ENCODE measurements around the gene USH2A. TPM values are rescaled to one million over a fixed set of nuclear protein-coding genes. Genes with fewer than 3 reads are reported as not detected.

USH2A gene
- polyA plus RNA-seq, 4 donors, result 0.04 to 0.32 (median 0.22) TPM

DNA sequence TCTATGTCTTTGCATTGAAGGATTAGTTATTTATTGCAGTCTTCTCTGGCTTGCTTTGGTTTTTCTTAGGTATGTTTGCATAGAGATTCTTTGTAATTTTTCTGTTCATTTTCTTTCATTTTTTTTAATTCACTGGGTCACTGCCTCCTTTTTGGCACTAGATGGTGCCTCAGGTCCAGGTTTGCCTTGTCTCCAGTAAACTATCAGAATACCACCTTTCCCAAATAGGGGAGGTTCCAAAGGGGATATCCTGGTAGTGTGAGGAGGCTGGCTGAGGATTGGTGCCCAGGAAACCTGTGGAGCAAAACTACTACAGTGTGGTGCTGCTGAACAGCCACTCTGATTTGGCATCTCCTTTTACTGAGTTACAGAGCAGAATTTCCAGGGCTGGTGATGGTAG lies 599.0 kb downstream of the USH2A start:
- DNase-seq (ENCODE audit: low read depth in 4 of 4, low spot score in 3 of 4), result no peak

DNA sequence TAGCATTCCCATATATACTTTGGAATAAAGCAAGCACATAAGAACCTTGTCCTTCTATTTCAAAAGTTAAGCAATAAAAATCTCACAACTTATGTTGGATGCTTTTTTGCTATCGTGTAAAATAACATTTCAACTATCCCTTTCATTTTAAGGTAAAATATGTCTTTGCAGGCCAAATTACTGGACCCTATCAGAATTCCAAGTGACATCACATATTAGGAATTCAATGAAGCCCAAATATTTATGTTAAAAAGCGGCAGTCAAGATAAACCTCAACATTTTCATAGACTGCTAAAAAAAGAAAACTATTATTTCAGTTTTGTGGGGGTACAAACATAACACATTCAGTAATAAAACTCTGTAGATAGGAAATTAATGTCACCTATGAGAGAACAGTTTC lies 604.1 kb downstream of the USH2A start:
- DNase-seq (ENCODE audit: low read depth in 4 of 4, low spot score in 3 of 4), result no peak

DNA sequence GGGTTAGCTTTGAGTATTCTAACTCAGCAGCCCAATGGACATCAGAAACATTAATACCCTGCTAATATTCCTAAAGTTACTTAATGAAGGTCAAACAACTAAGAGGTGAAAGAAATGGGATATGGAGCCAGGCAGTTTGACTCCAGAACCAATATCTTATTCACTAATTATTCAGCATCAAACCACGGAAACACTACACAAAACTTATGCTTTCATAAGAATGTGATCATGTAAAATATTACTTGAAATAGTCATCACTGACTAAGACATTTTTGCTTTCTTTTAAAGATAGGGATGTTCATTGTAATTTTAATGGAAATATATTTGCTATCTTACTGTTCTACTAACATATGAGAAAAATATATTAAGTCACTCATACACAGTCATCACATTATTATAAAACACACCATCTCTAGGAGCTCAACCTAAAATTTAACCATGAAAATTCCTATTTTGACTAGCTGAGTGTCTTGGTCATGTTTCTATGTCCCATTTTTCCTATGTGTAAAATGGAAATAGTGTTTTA lies 615.3 kb downstream of the USH2A start:
- DNase-seq (ENCODE audit: low read depth in 4 of 4, low spot score in 3 of 4), result no peak

DNA sequence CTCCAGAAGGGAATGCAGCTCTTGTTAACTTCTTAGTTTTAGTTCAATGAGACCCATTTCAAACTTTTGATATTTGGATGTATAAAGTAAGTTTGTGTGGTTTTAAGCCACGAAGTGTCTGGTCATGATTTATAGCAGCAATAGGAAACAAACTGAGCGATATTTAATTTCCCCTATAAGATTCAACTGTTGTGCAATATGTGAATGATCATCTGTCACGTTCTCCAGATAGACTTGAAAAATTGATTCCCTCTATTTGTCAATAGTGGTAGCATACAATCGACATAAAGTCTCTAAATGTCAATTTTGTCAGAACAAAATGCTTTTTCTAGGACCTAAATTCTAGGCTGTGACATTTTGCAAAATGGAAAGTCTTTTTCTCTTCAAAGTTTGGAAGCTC lies 616.0 kb downstream of the USH2A start:
- DNase-seq (ENCODE audit: low read depth in 4 of 4, low spot score in 3 of 4), result no peak

DNA sequence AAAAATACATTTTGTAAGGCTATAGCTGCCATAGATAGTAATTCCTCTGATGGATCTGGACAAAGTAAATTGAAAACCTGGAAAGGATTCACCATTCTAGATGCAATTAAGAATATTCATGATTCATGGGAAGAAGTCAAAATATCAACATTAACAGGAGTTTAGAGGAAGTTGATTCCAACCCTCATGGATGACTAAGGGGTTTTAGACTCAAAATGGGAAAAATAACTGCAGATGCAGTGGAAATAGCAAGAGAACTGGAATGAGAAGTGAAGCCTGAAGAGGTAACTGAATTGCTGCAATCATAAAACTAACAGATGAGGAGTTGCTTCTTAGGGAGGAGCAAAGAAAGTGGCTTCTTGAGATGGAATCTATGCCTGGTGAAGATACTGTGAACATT lies 625.4 kb downstream of the USH2A start:
- DNase-seq (ENCODE audit: low read depth in 4 of 4, low spot score in 3 of 4), result no peak

DNA sequence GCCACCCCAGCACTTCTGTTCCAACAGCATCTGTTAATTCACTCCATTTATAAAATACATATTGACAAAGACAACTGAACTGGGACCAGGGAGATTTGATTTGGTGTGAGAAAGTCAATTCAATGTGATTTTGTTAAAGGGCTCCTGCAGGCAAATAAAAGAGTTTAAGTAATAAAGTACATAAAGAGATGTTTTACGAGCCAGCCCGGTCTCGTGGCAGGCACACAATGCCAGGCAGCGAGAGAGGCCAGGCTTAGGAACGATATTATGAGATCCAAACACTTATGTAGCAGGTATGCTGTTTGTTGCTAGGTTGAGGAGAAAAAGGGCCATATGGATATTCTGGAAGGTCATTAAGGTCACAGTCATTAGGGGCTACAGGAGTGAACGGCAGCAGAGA lies 629.1 kb downstream of the USH2A start:
- no peak for DNase-seq (ENCODE audit: low read depth in 4 of 4, low spot score in 3 of 4)

DNA sequence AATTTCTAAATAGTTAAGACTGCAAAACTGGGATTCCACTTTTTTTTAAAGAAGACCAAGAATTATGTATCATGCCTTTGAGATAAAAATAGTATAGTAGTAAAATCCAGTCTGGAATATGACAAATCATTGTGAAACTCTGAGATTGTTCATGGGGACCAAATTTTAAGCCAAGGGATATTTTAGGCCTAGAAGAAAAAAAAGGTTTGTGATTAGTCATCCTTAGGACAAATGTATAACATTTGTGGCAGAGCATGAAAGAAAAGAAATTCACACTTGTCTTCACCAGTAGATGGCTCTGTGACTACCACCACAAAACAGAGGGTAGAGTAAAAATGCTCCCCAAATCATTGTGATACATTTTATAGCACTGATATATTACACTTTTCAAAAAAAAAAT lies 630.1 kb downstream of the USH2A start:
- no peak for DNase-seq (ENCODE audit: low read depth in 4 of 4, low spot score in 3 of 4)

DNA sequence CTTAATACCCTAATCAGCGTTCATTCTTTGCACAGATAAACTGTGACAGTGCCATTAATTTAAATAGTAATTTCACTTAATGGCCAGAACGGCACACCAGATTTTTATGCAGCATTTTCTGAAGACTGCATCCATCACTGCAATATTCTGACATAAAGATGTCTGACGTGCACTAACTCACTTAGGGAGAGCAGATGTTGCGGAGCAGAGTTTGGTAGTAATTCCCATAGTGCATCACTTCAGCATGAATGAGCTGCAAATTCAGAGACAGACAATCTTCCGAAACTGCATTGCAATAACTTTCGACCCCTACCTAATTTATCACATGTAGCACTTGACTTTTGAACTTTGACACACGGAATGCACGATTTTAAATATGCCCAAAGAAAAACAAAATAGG lies 630.8 kb downstream of the USH2A start:
- DNase-seq (ENCODE audit: low read depth in 4 of 4, low spot score in 3 of 4), result no peak

DNA sequence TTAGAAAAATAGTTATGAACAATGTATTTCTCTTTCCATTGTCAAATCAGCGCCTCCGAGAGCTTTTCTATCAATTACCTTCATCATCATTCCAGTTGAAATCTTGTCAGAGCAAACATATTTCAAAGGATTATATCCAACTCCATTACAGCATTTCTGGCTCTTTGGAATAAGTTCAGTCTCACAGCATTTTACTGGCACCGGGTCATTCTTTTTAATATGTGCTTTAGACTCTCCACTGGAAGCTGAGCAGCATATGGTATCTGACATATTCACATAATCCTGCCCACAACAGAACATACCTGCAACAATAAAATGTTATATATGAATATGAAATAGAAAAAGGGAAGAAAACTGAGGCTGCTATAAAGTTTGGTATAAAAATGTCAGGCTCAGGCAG lies 633.3 kb downstream of the USH2A start:
- DNase-seq (ENCODE audit: low read depth in 4 of 4, low spot score in 3 of 4), result no peak

DNA sequence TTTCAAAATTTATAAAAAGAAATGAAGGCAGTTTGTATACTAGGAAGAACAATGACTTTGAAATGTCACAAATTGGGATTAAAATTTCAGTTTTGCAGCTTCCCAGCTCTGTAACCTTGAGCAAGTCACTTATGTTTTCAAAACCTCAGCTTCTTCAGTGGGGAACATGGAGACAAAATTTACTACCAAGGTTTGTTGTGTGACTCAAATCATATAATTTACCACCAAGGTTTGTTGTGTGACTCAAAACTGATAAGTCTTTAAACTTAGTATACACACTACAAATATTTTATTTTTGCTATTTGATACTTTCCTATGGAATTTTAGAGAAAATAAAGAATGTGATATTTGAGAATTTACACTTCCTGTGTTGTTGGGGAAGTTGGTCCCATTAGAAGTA lies 636.3 kb downstream of the USH2A start:
- DNase-seq (ENCODE audit: low read depth in 4 of 4, low spot score in 3 of 4), result no peak

DNA sequence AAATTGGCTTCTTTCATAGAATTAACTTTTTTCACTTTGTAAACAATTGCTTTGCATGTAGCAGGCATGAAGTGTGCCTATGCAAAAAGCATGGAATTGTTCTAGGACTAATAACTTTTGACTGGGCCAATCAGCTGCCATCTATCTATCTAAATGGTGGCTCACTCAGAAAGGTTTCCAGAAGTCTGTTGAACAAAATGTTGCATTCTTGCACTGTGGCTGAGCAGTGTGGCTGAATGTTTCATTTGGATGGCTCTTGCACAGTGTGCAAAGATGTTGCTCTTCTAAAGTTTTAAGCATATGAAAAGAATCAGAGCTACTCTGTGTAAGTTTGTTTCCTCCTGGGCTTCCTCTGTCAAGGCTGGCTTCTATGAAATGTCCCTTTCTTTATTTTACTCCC lies 642.6 kb downstream of the USH2A start:
- no peak for DNase-seq (ENCODE audit: low read depth in 4 of 4, low spot score in 3 of 4)

DNA sequence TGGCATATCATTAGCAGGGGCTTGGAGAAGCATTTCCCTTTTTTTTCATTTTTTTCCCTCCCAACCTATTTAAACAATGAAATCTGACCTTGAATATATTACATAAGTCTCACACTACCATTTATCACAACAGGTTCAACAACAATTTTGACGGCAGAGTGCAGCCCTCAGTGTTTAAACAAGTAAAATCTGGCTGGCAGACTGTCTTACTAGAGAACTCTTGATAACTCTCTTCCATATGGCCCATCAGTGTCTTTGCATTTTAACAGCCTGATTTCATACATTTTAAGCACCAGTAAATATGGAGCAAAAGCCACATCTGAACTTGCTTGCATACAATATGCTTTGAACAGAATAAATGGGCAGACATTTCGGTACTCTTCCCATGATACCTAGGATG lies 643.1 kb downstream of the USH2A start:
- no peak for DNase-seq (ENCODE audit: low read depth in 4 of 4, low spot score in 3 of 4)

DNA sequence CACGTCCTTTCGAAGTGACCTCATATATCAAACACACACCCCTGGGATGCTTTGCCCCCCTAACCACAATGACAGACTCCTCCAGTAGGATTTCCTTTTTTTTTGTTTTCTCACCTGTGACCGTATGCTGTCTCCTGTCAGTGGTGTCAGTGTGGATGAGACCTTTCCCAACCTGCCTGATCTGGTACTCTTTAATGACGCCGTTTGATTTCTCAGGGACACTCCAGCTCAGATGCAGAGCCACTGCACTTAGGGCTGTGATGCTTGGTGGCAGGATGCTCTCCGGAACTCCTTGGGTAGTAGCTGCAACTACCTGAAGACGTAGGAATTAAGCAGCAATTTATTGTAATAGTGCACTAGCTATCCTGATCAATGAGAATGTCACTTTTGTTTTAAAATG lies 643.5 kb downstream of the USH2A start:
- DNase-seq (ENCODE audit: low read depth in 4 of 4, low spot score in 3 of 4), result no peak

DNA sequence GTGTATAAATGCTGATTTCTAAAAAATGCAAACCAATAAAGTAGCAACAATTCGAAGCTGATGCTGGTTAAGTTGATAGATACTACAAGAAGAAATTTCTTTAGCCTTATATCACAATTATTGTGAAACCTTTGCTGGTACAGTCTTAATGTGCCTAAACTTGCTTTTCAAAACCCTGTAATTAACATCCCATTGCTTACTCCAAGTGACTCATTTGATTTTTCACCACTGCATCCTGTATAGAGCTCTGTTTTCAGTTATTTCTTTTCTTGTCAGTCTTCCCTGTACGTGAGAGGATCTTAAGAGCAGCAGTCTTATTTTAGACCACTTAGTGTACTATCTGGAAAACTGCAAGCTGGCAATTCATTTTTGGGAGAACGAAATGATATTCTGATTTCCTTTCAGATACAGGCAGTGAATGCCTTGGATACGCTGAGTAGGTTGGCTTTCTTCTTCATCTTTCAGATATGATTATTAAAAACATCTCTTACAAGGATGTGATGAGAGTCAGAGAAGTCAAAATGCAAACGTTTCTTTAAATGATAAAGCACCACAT lies 645.8 kb downstream of the USH2A start:
- no peak for DNase-seq (ENCODE audit: low read depth in 4 of 4, low spot score in 3 of 4)

DNA sequence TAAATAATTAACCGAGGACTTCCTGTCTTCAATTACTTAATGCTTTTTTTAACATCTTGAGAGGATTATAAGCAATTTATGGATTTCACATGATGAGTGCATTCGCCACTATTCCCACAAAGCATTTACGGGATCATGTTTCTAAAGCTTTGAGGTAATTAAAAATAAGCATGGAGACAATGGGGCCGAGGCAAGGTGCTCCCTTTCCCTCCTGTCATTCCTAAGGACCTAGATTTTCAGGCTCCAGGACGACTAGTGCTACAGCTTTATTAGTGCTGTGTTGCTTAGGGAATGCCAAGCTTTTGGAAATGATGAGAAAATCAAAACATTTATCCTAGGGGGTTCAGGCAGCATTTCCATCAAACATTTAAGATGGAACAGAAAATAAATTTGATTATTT lies 646.9 kb downstream of the USH2A start:
- no peak for DNase-seq (ENCODE audit: low read depth in 4 of 4, low spot score in 3 of 4)

DNA sequence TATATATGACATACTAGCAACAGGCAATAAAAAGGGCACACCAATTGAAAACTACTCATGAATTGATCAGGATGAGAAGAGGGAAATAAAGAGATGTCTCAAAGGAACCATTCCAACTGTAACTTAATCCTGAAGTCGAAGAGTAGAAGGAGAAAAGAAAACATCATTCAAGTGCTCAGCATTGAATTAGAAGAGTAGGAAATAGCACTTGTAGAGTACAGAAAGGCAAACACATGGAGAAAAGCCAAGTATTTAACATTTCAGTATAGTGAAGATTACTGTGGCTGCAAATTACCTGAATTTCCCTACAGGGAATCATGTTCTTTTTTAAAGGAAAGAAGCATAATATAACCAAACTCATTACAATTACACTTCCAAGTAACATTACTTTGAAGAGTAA lies 651.1 kb downstream of the USH2A start:
- no peak for DNase-seq (ENCODE audit: low read depth in 4 of 4, low spot score in 3 of 4)

DNA sequence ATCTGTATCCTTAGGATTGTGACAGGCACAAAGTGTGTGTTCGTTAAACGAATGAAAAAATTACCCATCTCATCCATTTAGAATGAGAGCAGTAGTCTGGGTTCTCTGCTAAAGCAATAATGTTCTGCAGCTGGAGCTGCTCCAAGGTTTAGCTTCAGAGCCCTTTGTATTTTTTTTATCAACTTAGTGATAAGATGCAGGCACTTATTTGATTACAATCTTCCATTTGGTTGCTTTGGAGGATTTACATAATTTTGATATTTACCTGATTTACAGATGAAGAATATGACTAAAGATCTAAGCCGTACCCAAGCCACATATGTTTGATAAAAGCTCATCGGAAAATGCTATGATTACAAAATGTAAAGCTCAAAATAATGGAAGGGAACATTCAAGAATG lies 654.9 kb downstream of the USH2A start:
- DNase-seq (ENCODE audit: low read depth in 4 of 4, low spot score in 3 of 4), result no peak

DNA sequence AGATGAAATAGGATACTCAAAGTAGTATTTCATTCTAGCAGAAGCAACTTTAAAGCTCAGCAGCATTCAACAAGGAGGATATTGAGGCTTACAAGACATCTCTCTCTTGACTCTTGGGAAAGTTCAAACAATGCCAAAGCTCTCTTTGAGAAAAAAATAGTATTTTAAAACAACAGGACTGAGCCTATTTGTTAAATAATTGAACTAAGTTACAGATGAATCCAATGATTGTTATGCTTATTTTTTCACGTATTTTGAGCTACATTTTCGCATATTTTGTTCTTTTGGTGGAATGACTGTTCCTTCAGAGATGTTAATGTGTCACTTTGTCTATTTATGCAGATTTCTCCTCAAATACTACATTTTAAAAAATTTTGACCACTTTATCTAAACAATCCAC lies 655.5 kb downstream of the USH2A start:
- DNase-seq (ENCODE audit: low read depth in 4 of 4, low spot score in 3 of 4), result no peak

DNA sequence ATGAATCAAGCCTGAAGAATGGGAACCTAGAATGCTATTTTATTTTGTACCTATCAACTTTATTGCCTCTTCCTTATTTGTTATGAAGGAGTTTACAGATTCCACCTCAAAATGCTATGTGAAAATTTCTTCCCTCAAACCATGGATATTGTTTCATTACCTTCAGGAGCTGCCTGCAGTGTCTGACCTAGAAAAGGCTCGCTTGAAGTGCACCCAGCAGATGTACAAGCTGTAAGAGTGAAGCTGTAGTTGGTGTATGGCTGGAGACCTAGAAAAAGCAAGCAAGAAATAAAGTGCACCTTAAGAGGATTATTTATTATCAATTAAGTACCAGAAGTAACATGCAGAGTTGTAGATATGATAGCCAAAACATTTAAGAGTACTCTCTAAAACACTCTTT lies 656.7 kb downstream of the USH2A start:
- DNase-seq (ENCODE audit: low read depth in 4 of 4, low spot score in 3 of 4), result no peak

DNA sequence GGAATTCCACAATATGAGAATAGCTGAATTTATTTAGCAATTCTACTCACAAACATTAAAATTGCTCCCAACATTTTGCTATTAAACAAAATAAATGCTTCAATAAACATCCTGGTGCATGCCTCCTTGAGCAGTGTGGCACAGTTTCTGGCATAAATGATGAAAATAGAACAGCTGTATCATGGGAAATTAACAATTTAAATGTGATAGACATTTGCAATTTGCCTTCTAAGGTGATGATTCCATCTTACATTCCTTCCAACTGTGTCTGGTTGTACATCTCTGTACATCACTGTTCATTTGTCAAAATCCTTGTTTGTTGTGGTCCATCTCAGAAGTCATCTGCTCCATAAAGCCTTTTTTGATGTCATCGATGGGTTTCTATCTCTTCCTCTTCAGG lies 657.4 kb downstream of the USH2A start:
- no peak for DNase-seq (ENCODE audit: low read depth in 4 of 4, low spot score in 3 of 4)

DNA sequence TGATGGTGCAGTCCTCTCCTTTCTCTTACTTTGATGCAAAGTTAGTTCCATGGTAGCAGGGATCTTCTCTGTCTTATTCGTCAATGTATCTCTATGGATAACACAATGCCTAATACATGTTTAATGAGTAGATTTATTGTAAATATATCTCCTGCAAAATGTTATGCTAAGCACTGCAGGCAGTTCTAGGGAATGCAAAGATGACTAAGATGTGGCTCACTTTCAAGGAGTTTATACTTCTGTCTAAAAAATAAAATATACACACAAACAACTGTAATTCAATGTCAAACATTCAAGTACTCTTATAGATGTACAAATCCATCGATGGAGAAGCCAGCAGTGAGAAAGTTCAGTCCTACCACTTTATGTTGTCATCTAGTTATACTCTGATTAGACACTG lies 661.8 kb downstream of the USH2A start:
- no peak for DNase-seq (ENCODE audit: low read depth in 4 of 4, low spot score in 3 of 4)

DNA sequence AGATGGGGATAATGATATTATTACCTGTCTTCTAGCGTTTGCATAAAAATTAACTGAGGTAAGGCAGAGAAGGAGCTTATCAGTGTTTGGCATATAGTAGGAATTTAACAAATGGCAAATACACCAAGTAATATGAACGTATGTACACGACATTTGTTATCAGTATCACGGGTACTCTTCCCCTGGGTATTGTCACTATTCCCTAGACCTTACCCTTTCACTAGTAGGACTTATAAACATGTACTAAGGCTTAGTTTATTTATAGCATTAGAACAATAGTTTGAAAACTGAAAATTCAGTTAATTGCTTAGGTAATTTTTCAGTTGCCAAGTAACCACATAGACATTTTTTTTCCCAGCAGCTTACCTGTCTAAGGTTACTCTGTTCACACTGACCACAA lies 669.1 kb downstream of the USH2A start:
- DNase-seq (ENCODE audit: low read depth in 4 of 4, low spot score in 3 of 4), result no peak

DNA sequence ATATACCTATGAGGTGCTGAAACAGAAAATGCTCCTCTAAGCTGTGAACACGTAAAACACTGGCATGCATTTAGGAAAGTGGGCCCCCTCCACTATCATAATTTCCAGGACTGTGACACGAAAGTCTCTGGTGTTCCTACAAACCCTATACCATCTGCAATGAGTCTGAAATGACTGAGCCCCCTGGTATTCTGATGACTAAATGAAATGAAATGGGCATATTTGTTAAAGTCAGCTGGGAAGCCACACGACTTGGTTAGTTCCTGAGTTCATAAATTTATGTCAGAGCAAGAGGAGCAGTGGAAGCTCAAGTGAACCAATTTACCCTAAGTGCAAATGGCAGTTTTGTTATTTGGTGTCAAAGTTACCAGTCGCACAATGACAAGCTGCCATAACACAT lies 673.8 kb downstream of the USH2A start:
- no peak for DNase-seq (ENCODE audit: low read depth in 4 of 4, low spot score in 3 of 4)
